ENCODE data around the gene RADIL. TPM values are rescaled to one million over a fixed set of nuclear protein-coding genes. Genes with fewer than 3 reads are reported as not detected.

The RADIL gene
- total RNA-seq, 1 experiment from 2014 or later: 5.0 TPM

DNA sequence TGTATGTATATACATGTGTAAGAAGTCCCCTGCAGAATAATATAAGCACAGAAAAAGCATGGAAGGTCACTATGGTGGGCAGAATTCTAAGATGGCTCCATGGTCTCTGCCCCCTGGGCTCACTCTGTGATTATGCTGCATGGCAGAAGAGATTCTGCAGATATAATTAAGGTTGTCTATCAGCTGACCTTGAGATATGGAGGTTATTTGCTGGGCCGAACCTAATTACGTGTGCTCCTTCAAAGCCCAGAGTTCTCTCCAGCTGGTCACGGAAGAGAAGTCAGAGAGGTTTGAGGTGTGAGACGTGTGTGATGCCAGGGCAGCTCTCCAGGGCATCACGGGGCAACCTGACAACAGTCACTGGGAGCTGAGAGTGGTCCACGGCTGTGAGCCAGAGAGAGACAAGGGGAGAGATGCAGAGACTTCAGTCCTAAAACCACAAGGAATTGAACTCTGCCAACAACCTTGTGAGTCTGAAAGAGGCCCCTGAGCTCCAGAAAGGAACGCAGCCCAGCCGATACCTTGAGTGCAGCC lies 33.2 kb downstream of the RADIL start:
- Histone ChIP-seq H3K4me3 (ENCODE audit: low read depth, low read length, poor library complexity, severe bottlenecking) (no peak overlapping the region), H3K36me3 (ENCODE audit: insufficient read depth, low read length, poor library complexity, severe bottlenecking) (no peaks in the 10 kb centered on the region), H3K4me1 (ENCODE audit: insufficient read depth, low read length, poor library complexity, severe bottlenecking) (no peaks in the 10 kb centered on the region), H3K27me3 (replicated peaks; ENCODE audit: insufficient read depth, low read depth, low read length, poor library complexity) (no peaks in the 10 kb centered on the region), H3K9me3 (ENCODE audit: low read depth, low read length, poor library complexity, severe bottlenecking) (no peaks in the 10 kb centered on the region), H3K27ac (ENCODE audit: low read depth, low read length, poor library complexity, severe bottlenecking) (no peak overlapping the region)
- TF ChIP-seq, protein P1, sequence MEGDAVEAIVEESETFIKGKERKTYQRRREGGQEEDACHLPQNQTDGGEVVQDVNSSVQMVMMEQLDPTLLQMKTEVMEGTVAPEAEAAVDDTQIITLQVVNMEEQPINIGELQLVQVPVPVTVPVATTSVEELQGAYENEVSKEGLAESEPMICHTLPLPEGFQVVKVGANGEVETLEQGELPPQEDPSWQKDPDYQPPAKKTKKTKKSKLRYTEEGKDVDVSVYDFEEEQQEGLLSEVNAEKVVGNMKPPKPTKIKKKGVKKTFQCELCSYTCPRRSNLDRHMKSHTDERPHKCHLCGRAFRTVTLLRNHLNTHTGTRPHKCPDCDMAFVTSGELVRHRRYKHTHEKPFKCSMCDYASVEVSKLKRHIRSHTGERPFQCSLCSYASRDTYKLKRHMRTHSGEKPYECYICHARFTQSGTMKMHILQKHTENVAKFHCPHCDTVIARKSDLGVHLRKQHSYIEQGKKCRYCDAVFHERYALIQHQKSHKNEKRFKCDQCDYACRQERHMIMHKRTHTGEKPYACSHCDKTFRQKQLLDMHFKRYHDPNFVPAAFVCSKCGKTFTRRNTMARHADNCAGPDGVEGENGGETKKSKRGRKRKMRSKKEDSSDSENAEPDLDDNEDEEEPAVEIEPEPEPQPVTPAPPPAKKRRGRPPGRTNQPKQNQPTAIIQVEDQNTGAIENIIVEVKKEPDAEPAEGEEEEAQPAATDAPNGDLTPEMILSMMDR (conservative IDR thresholded peaks at IDR 0.05; ENCODE audit: low read depth, low read length): no peak
- TF ChIP-seq EZH2 (IDR thresholded peaks at IDR 0.05; ENCODE audit: borderline replicate concordance, low read depth, low read length, poor library complexity, severe bottlenecking): no peak
- intact Hi-C loops (cut with micrococcal nuclease; ENCODE audit: unreplicated experiment): no loop called here
- no peak for DNase-seq (ENCODE audit: low spot score)
- no TSS peak for BruUV-seq (replicated peaks)
- ChIA-PET CTCF (no interaction called here), POLR2A (ENCODE audit: low non-redundant PET) (no interaction called here)

DNA sequence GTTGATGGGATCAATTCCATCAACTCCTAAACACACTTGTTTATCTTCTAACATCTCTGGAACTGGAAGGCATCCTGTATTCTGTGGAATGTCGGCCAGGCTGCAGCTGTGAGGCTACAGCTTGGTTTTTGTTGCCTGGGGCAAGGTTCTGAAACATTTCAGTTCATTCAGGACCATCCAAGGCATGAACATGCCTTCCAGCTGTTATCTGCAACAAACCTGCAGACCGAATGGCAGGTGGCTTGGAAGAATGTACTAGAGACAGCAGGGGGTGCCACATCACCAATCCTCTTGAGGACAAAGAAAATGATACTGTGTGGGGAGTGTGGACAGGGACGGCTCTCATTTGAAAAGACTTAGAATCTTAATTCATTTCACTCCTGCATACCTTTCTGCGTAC lies 34.1 kb downstream of the RADIL start:
- BruUV-seq (replicated peaks): no TSS peak
- Histone ChIP-seq H3K27ac (ENCODE audit: low read depth, low read length, poor library complexity, severe bottlenecking) (no peak overlapping the region), H3K4me3 (ENCODE audit: low read depth, low read length, poor library complexity, severe bottlenecking) (no peak overlapping the region), H3K27me3 (replicated peaks; ENCODE audit: insufficient read depth, low read depth, low read length, poor library complexity) (no peaks in the 10 kb centered on the region), H3K4me1 (ENCODE audit: insufficient read depth, low read length, poor library complexity, severe bottlenecking) (no peaks in the 10 kb centered on the region), H3K9me3 (ENCODE audit: low read depth, low read length, poor library complexity, severe bottlenecking) (no peaks in the 10 kb centered on the region), H3K36me3 (ENCODE audit: insufficient read depth, low read length, poor library complexity, severe bottlenecking) (no peaks in the 10 kb centered on the region)
- intact Hi-C loops (cut with micrococcal nuclease; ENCODE audit: unreplicated experiment): no loop called here
- POLR2A ChIA-PET (ENCODE audit: low non-redundant PET): no interaction called here
- DNase-seq (ENCODE audit: low spot score): peak; percentile 19
- CTCF ChIA-PET: no interaction called here
- no peak for TF ChIP-seq EZH2 (IDR thresholded peaks at IDR 0.05; ENCODE audit: borderline replicate concordance, low read depth, low read length, poor library complexity, severe bottlenecking)
- TF ChIP-seq, protein P1 (conservative IDR thresholded peaks at IDR 0.05; ENCODE audit: low read depth, low read length): 0 out of 2 replicates have a peak, but pooled peaks have one; percentile 25

DNA sequence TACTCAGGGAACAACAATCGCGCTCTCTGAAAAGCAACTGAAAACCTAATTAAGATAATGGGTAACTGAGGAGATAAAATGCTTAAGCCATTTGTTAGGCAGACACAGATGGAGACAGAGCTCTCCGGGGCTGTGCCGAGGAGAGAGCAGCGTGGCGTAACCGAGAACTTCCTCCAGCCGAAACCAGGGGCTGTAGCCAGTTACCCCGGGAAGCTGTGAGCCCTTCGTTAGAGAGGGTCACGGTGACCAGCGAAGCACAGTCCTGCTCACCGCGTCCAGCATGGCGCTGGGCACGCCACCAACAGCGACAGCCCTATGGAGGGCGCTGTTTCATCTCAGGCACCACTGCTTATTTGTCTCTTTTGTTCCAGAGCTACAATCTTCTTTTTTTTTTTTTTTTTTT lies 37.8 kb downstream of the RADIL start:
- Histone ChIP-seq H3K4me3 (ENCODE audit: low read depth, low read length, poor library complexity, severe bottlenecking) (peak overlapping the region; percentile 21), H3K4me1 (ENCODE audit: insufficient read depth, low read length, poor library complexity, severe bottlenecking) (no peaks in the 10 kb centered on the region), H3K9me3 (ENCODE audit: low read depth, low read length, poor library complexity, severe bottlenecking) (no peaks in the 10 kb centered on the region), H3K27ac (ENCODE audit: low read depth, low read length, poor library complexity, severe bottlenecking) (no peak overlapping the region), H3K27me3 (replicated peaks; ENCODE audit: insufficient read depth, low read depth, low read length, poor library complexity) (no peaks in the 10 kb centered on the region), H3K36me3 (ENCODE audit: insufficient read depth, low read length, poor library complexity, severe bottlenecking) (no peaks in the 10 kb centered on the region)
- no TSS peak for BruUV-seq (replicated peaks)
- DNase-seq (ENCODE audit: low spot score): peak; percentile 19
- intact Hi-C loops (cut with micrococcal nuclease; ENCODE audit: unreplicated experiment): no loop called here
- TF ChIP-seq EZH2 (IDR thresholded peaks at IDR 0.05; ENCODE audit: borderline replicate concordance, low read depth, low read length, poor library complexity, severe bottlenecking): no peak
- TF ChIP-seq, protein P1 (conservative IDR thresholded peaks at IDR 0.05; ENCODE audit: low read depth, low read length): peak; percentile 46
- CTCF ChIA-PET: interaction anchor here (0.6 to 1.1 kb wide), 5 partner anchors 8 to 235 kb away, joined by 3 to 10 read pairs (median 5); no protein-coding TSS in a partner anchor
- POLR2A ChIA-PET (ENCODE audit: low non-redundant PET): no interaction called here
